Measurements from ENCODE around the gene NWD2.
"Not testable (repeated sequence)": the region's sequence is repeated elsewhere in the genome, so short reads cannot be mapped to it uniquely, and the experiment has no call there.

The NWD2 gene

GRCh38 chr4:37400241-37400881 lies 155.8 kb downstream of the NWD2 start:
- DNase-seq (ENCODE audit: low read depth), result no peak
- no peak overlapping the region for H3K4me3 ChIP-seq (ENCODE audit: low read length)
- TF ChIP-seq CTCF (IDR thresholded peaks at IDR 0.05; ENCODE audit: insufficient read depth, low read depth, low read length, missing control alignments), result no peak

- peak; percentile 27 for DNase-seq (ENCODE audit: low read depth)
- not testable (repeated sequence) for H3K4me3 ChIP-seq (ENCODE audit: low read length)
Observed at GRCh38 chr4:37407938-37408826, 163.6 kb downstream of the NWD2 start.

- DNase-seq (ENCODE audit: low read depth); H3K4me3 ChIP-seq (ENCODE audit: low read length): not testable (repeated sequence)
Observed at GRCh38 chr4:37413612-37414011, 169.1 kb downstream of the NWD2 start.

- no peak for DNase-seq (ENCODE audit: low read depth)
- H3K4me3 ChIP-seq (ENCODE audit: low read length), result no peak overlapping the region
- TF ChIP-seq CTCF (IDR thresholded peaks at IDR 0.05; ENCODE audit: insufficient read depth, low read depth, low read length, missing control alignments), result no peak
Observed at GRCh38 chr4:37415845-37416369, 171.4 kb downstream of the NWD2 start.

GRCh38 chr4:37421614-37422013 lies 177.1 kb downstream of the NWD2 start:
- no peak overlapping the region for H3K4me3 ChIP-seq (ENCODE audit: low read length)
- TF ChIP-seq CTCF (IDR thresholded peaks at IDR 0.05; ENCODE audit: insufficient read depth, low read depth, low read length, missing control alignments), result no peak
- DNase-seq (ENCODE audit: low read depth), result no peak

GRCh38 chr4:37422102-37422501 lies 177.6 kb downstream of the NWD2 start:
- DNase-seq (ENCODE audit: low read depth), result no peak

GRCh38 chr4:37422638-37423037 lies 178.1 kb downstream of the NWD2 start:
- no peak for DNase-seq (ENCODE audit: low read depth)
- H3K4me3 ChIP-seq (ENCODE audit: low read length), result no peak overlapping the region
- TF ChIP-seq CTCF (IDR thresholded peaks at IDR 0.05; ENCODE audit: insufficient read depth, low read depth, low read length, missing control alignments), result no peak

More at GRCh38 chr4:37422102-37422501, 177.6 kb downstream of the NWD2 start:
- H3K4me3 ChIP-seq (ENCODE audit: low read length), result no peak overlapping the region
- no peak for TF ChIP-seq CTCF (IDR thresholded peaks at IDR 0.05; ENCODE audit: insufficient read depth, low read depth, low read length, missing control alignments)
